H1 (cell line): ENCODE measurements around the gene HHAT. TPM values are rescaled to one million over a fixed set of nuclear protein-coding genes. Genes with fewer than 3 reads are reported as not detected.

Experiments
- KDM5A ChIP-seq: fragments of 200-600 bp; IDR thresholded peaks from 2 replicates; pipeline ENCODE4 v1.7.1; 2012; ENCODE audit warnings: mild to moderate bottlenecking, low read length, inconsistent platforms, mixed read lengths
- polyA plus RNA-seq, 7 experiments: library from polyadenylated mRNA; depleted of rRNA in 3 of 7; stranded (reverse) in 5 of 7; unstranded in 2 of 7; fragments of >200 nt in 5 of 7; fragments of 200-250 nt in 2 of 7; gene quantifications; 1 replicate in 5 of 7; 2 replicates in 1 of 7; 4 replicates in 1 of 7; pipeline versions ENCODE4 v1.2.1 to v1.2.3, GENCODE V29; 2011 to 2013; ENCODE audit warnings: missing spikeins in 2 of 7, mixed read lengths in 2 of 7
- total RNA-seq: library from RNA; stranded (reverse); fragmentation: NEBNext Ultra II Directional; extraction: Animal tissue kit (Norgen Biotek cat#: 25700); gene quantifications from 2 replicates; pipeline ENCODE4 v1.2.1, GENCODE V29; 2021

Gene HHAT
- total and polyA plus RNA-seq, 2 of the 8 experiments (the other 6 are each of a cell fraction or from before 2014, with no cell fraction given), result 0.15 to 0.51 TPM

DNA sequence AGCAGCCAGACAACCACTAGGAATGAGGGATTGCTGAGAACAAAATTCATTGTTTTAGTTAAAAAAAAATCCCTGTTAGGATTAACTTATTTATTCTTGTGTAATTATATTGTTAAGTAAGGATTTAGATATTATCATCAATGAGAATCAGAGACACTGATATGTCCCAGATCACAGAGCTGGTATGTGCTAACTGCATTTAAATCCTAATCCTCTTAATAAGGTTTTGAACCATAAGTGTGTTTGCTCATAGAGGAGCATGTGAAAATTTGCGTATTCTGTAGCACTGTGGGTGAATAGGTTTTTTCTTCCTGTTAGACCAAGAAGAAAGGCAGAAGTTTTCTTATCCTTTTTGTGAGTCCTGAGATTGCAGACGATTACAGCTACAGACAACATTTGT, 147.1 kb downstream of the HHAT start (continued):
- TF ChIP-seq KDM5A, result no peak
